Kidney epithelial cell (primary cell): ENCODE measurements around the gene MDM1. TPM values are rescaled to one million over a fixed set of nuclear protein-coding genes. Genes with fewer than 3 reads are reported as not detected.
A peak's percentile ranks its signal among the peaks of the same experiment; 100 is the strongest.

ENCODE experiments used
- DNase-seq: peaks from one replicate; pipeline ENCODE4 v3.0.0-alpha.2; 2010; ENCODE audit warnings: low read depth
- H3K27me3 ChIP-seq: 2 replicates; pipeline ENCODE4 v1.6.0; 2011; ENCODE audit warnings: low read length; ENCODE audit not compliant: control insufficient read depth, insufficient read depth
- H3K36me3 ChIP-seq: 2 replicates; pipeline ENCODE4 v1.5.1; 2011; ENCODE audit warnings: low read length; ENCODE audit not compliant: control insufficient read depth, insufficient read depth
- H3K4me3 ChIP-seq: 2 replicates; pipeline ENCODE4 v1.5.1; 2011; ENCODE audit warnings: low read depth, mild to moderate bottlenecking, control low read depth, low read length
- total RNA-seq: library from RNA; depleted of rRNA; stranded (reverse); fragments of >200 nt; gene quantifications from 2 replicates; pipeline ENCODE4 v1.2.3, GENCODE V29; 2015
- TF ChIP-seq, protein P1 (sequence below): IDR thresholded peaks from 2 replicates; pipeline ENCODE4 v1.5.1; 2011; ENCODE audit warnings: mild to moderate bottlenecking, moderate library complexity, low read length, control low read depth, inconsistent platforms; ENCODE audit not compliant: insufficient read depth, poor library complexity, severe bottlenecking

MDM1 gene, protein sequence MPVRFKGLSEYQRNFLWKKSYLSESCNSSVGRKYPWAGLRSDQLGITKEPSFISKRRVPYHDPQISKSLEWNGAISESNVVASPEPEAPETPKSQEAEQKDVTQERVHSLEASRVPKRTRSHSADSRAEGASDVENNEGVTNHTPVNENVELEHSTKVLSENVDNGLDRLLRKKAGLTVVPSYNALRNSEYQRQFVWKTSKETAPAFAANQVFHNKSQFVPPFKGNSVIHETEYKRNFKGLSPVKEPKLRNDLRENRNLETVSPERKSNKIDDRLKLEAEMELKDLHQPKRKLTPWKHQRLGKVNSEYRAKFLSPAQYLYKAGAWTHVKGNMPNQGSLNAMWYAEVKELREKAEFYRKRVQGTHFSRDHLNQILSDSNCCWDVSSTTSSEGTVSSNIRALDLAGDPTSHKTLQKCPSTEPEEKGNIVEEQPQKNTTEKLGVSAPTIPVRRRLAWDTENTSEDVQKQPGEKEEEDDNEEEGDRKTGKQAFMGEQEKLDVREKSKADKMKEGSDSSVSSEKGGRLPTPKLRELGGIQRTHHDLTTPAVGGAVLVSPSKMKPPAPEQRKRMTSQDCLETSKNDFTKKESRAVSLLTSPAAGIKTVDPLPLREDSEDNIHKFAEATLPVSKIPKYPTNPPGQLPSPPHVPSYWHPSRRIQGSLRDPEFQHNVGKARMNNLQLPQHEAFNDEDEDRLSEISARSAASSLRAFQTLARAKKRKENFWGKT
- total RNA-seq, result 7.4 and 15.3 TPM in 2 replicates

DNA sequence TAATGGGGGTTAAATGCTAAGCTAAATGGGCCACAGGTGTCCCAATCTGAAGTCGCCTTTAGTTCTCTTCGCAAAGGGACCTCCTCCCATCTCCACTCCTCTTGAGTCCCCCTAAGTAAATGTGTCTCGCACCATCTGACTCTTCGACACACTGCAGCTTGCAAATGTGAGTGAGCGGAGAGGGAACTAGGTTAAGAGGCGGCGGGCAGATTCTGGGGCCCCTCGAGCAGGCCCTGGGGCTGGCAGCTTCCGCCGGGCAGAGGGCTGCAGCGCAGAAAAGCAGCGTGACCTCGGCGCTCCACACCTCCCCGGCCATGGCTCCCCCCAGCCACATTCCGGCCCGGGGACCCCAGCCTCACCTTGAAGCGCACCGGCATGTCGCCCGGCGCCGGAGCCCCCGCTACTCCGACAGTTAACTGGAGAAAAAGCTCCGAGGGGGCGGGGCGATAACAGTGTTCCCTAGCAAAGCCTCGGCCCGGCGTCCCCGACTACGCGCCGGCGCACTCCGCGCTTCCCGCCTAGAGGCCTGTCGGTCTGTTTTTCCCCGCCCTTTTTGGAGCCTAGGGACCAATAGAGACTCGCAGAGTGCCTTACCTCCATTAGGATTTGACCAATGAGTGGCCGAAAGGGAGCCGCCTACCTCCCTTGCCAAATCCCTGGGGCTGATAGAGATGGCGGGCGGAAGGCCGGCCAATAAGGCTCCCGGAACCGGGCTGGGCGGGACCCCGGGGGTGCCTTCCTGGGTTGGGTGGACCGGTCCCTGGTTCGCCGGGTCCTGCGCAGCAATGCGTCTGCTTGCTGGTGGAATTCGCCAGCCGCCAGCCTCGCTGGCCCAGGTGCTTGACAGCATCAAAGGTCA, at the start of gene MDM1:
Gene MDM1 (minus strand): TSS at position 494 of the 859 bp plus-strand sequence. CDS start 117 bp downstream, at position 377.
- H3K36me3 ChIP-seq, result no peaks in the 10 kb centered on the region
- no peaks in the 10 kb centered on the region for H3K27me3 ChIP-seq
- TF ChIP-seq, protein P1, sequence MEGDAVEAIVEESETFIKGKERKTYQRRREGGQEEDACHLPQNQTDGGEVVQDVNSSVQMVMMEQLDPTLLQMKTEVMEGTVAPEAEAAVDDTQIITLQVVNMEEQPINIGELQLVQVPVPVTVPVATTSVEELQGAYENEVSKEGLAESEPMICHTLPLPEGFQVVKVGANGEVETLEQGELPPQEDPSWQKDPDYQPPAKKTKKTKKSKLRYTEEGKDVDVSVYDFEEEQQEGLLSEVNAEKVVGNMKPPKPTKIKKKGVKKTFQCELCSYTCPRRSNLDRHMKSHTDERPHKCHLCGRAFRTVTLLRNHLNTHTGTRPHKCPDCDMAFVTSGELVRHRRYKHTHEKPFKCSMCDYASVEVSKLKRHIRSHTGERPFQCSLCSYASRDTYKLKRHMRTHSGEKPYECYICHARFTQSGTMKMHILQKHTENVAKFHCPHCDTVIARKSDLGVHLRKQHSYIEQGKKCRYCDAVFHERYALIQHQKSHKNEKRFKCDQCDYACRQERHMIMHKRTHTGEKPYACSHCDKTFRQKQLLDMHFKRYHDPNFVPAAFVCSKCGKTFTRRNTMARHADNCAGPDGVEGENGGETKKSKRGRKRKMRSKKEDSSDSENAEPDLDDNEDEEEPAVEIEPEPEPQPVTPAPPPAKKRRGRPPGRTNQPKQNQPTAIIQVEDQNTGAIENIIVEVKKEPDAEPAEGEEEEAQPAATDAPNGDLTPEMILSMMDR, result no peak
- H3K4me3 ChIP-seq, result peak within 1 kb of the TSS; percentile 73
- DNase-seq, result peak; percentile 96

DNA sequence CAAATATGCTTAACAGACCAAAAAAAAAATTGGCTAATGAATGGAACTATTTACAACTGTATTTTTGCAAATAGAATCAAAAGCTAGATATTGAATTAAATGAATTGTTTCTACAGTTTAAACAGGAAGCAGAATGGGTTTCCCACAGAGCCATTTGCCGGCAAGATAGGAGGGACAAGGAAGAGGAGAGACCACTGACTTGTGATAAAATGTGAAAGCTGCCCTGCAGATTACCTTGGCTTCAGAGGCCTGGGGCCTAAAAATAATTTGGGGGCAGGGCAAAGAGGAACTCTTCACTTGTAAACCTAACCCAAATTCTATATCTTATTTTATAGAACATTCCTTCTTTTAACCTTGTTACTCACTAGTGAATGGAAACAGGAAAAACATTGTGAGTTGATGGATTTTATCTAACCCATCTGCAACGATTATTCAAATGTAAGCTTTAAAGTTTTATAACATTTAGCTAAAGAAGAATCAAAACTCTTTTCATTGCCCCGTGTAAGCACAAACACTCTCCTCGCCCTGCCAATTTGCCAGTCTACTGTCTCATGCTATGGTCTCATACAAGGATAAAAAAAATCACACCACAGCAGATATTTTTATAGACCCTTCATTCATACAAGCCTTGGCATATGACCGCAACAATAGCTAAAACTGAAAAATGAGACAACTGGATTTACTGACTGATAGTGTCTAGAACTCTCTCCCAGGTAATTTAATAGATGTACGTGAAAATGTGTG, 49.5 kb upstream of the MDM1 start:
- Histone ChIP-seq H3K4me3 (no peak overlapping the region), H3K36me3 (no peaks in the 10 kb centered on the region), H3K27me3 (no peaks in the 10 kb centered on the region)
- TF ChIP-seq, protein P1, result no peak
- no peak for DNase-seq

DNA sequence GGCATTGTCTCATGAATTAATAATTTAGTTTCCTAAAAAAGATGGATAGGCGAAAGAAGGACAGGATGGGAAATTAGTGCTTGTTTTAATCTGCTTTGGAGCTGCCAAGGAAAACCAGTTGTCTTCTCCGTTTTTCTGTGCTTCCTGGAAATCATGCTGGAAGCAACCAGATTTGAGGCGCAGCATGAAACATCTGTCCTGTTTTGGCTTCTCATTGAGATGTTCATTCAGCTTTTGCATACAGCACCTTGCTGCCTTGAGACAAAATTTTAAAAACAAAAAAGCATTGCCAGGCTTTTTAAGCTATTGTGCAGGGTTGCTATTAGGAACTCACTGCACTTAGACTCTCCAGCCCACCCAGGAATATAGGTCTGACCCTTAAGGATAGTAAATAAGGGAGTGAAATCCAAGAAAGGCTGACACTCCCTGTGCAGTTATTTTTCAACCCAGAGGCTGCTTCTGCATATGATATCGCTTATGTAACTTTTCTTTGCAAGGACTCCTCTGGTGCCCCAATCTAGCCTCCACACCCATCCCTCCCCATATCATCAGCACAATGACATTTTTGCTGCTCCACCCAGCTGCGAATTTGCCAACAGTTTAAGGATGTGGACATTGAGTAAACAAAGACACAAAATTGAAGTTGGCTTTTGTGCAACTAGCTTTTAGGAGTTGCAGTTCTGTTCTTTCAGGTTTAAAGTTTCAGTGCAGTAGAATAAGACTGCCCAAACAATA, 46.9 kb upstream of the MDM1 start:
- no peaks in the 10 kb centered on the region for H3K27me3 ChIP-seq
- TF ChIP-seq, protein P1, result no peak
- no peak for DNase-seq
- H3K4me3 ChIP-seq, result no peak overlapping the region
- H3K36me3 ChIP-seq, result no peaks in the 10 kb centered on the region

DNA sequence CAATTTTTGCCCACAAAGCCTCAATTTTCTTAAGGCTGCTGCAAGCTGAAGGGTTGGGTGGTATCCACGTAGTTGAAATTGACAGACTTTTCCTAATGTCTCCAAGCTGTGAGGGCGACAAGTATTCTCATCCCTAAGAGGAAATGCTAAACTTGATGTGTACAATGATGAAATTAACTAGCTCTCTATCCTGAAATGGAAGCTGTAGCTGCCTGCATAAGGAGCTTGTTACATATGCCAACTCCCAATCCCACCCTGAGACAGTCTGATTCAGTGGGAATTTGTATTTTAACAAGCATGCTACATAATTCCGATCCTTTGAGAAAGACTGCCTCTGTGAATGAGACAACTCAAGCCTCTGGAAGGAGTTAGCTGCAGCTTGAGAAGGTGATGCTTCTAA, 45.7 kb upstream of the MDM1 start:
- TF ChIP-seq, protein P1, result no peak
- no peak for DNase-seq
- Histone ChIP-seq H3K4me3 (no peak overlapping the region), H3K27me3 (no peaks in the 10 kb centered on the region), H3K36me3 (no peaks in the 10 kb centered on the region)

DNA sequence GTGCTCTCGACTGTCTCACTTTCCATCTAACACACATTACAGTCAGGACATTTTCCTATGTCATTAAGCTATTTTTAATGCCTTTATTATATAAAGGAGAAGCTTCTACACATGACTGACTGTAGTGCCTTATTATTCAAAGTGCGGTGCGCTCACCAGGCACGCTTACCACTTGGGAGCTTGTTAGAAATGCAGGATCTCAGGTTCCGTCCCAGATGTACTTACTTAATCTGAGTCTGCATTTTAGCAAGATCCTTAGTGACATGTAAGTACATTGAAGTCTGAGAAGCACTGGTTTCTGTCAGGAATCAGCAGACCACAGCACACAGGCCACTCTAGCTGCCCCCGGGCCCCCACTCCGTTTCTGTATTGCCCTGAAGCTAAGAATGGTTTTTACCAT, 44.7 kb upstream of the MDM1 start:
- no peak for DNase-seq
- TF ChIP-seq, protein P1, result no peak
- no peak overlapping the region for H3K4me3 ChIP-seq
- H3K27me3 ChIP-seq, result no peaks in the 10 kb centered on the region
- no peaks in the 10 kb centered on the region for H3K36me3 ChIP-seq
